Breast epithelium (tissue), 3 donors: Measurements from ENCODE around the gene KLF3.

Experiments used
- CTCF ChIP-seq, 3 donors: fragments of 450-650 bp; IDR thresholded peaks; one replicate each; pipeline ENCODE4 v1.5.1; 2016 to 2017; ENCODE audit warnings: antibody characterized with exemption in 3 of 3, mild to moderate bottlenecking in 3 of 3, moderate library complexity in 3 of 3
- POLR2AphosphoS5 ChIP-seq, 3 donors: sonication (generic); formaldehyde crosslinking; IDR thresholded peaks; one replicate each; pipeline ENCODE4 v1.6.1; 2017; ENCODE audit warnings: antibody characterized with exemption in 3 of 3

DNA sequence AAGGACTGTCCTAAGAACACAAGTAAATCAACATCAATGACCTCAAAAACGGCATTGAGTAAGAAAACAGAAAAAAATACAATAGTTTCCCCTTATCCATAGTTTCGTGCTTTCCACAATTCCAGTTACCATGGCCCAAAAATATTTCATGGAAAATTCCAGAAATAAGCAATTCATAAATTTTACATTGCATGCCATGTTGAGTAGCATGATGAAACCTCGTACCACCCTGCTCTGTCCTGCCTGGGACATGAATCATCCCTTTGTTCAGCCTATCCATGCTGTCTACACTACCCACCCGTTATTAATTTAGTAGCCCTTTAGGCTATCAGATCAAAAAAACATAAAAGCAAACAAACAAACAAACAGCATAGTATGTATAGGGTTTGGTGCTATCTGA lies 51.1 kb downstream of the KLF3 start:
- no peak for TF ChIP-seq POLR2AphosphoS5 (IDR thresholded peaks at IDR 0.05)
- TF ChIP-seq CTCF (IDR thresholded peaks at IDR 0.05), result no peak
